Neural cell (in vitro differentiated cells): ENCODE results near the gene ABCA13. TPM values are rescaled to one million over a fixed set of nuclear protein-coding genes. Genes with fewer than 3 reads are reported as not detected.

Experiments
- H2AFZ ChIP-seq: fragments of 200-600, 300-800 bp; sonication (generic), shearing (Covaris generic); 2 replicates; pipeline ENCODE4 v1.6.0; 2014; ENCODE audit warnings: low read depth, mild to moderate bottlenecking, antibody characterized with exemption, low read length, moderate library complexity
- H3F3A ChIP-seq: fragments of 200-600 bp; shearing (Covaris generic); 2 replicates; pipeline ENCODE4 v1.6.1; 2016; ENCODE audit warnings: mild to moderate bottlenecking, moderate library complexity, mixed read lengths, antibody characterized with exemption, low read length; ENCODE audit not compliant: insufficient read depth, poor library complexity, severe bottlenecking
- H3K27ac ChIP-seq: fragments of 200-600, 300-800 bp; sonication (generic), shearing (Covaris generic); 2 replicates; pipeline ENCODE4 v1.5.1; 2014; ENCODE audit warnings: mild to moderate bottlenecking, low read length, moderate library complexity
- H3K27me3 ChIP-seq: fragments of 300-800, 200-600 bp; sonication (generic), shearing (Covaris generic); 2 replicates; pipeline ENCODE4 v1.6.0; 2014; ENCODE audit warnings: mild to moderate bottlenecking, low read depth, low read length, moderate library complexity; ENCODE audit not compliant: insufficient read depth
- H3K36me3 ChIP-seq: fragments of 300-800, 200-600 bp; sonication (generic), shearing (Covaris generic); 2 replicates; pipeline ENCODE4 v1.5.1; 2014; ENCODE audit warnings: mild to moderate bottlenecking, antibody characterized with exemption, low read length, moderate library complexity; ENCODE audit not compliant: insufficient read depth
- H3K4me2 ChIP-seq: fragments of 300-800, 200-600 bp; sonication (generic), shearing (Covaris generic); 2 replicates; pipeline ENCODE4 v1.6.0; 2014; ENCODE audit warnings: mild to moderate bottlenecking, low read length
- H3K4me3 ChIP-seq: fragments of 300-800, 200-600 bp; sonication (generic), shearing (Covaris generic); 2 replicates; pipeline ENCODE4 v1.5.1; 2014; ENCODE audit warnings: mild to moderate bottlenecking, low read length, moderate library complexity
- H3K79me2 ChIP-seq: fragments of 200-600 bp; shearing (Covaris generic); replicated peaks from 2 replicates; pipeline ENCODE4 v1.6.0; 2014; ENCODE audit warnings: mild to moderate bottlenecking, low read length, moderate library complexity; ENCODE audit not compliant: insufficient read depth
- H3K9ac ChIP-seq: fragments of 300-800, 200-600 bp; sonication (generic), shearing (Covaris generic); 2 replicates; pipeline ENCODE4 v1.6.1; 2016; ENCODE audit warnings: mild to moderate bottlenecking, low read length, mixed read lengths
- H3K9me2 ChIP-seq: fragments of 200-600 bp; shearing (Covaris generic); 2 replicates; pipeline ENCODE4 v1.6.1; 2016; ENCODE audit warnings: mild to moderate bottlenecking, low read length, mixed read lengths; ENCODE audit not compliant: insufficient read depth
- H3K9me3 ChIP-seq: fragments of 200-600, 300-800 bp; sonication (generic), shearing (Covaris generic); 2 replicates; pipeline ENCODE4 v1.6.1; 2016; ENCODE audit warnings: mild to moderate bottlenecking, mixed run types, low read length, moderate library complexity, mixed read lengths
- H4K20me1 ChIP-seq: fragments of 200-600 bp; shearing (Covaris generic); 2 replicates; pipeline ENCODE4 v1.6.1; 2016; ENCODE audit warnings: mild to moderate bottlenecking, mixed run types; ENCODE audit not compliant: insufficient read depth
- CTCF ChIP-seq: fragments of 450-650 bp; IDR thresholded peaks from 2 replicates; pipeline ENCODE4 v1.5.1; 2014; ENCODE audit warnings: antibody characterized with exemption, mild to moderate bottlenecking, moderate library complexity; ENCODE audit not compliant: poor library complexity, severe bottlenecking
- EP300 ChIP-seq: fragments of 450-650 bp; conservative IDR thresholded peaks from 2 replicates; pipeline ENCODE4 v1.6.1; 2014; ENCODE audit warnings: antibody characterized with exemption, mild to moderate bottlenecking, moderate library complexity; ENCODE audit not compliant: poor library complexity, severe bottlenecking
- EZH2 ChIP-seq: fragments of 200-600, 300-800 bp; shearing (Covaris generic), sonication (generic); IDR thresholded peaks from 2 replicates; pipeline ENCODE4 v1.6.1; 2014; ENCODE audit warnings: antibody characterized with exemption, low read length, borderline replicate concordance, mild to moderate bottlenecking; ENCODE audit not compliant: insufficient read depth, poor library complexity, severe bottlenecking
- MXI1 ChIP-seq: fragments of 450-650 bp; conservative IDR thresholded peaks from 2 replicates; pipeline ENCODE4 v1.6.1; 2014; ENCODE audit warnings: antibody characterized with exemption, mild to moderate bottlenecking; ENCODE audit not compliant: poor library complexity, severe bottlenecking
- POLR2AphosphoS5 ChIP-seq: IDR thresholded peaks from 2 replicates; pipeline ENCODE4 v1.6.1; 2012
- RAD21 ChIP-seq: fragments of 450-650 bp; conservative IDR thresholded peaks from 2 replicates; pipeline ENCODE4 v1.6.1; 2014; ENCODE audit warnings: antibody characterized with exemption, mild to moderate bottlenecking, moderate library complexity
- REST ChIP-seq: IDR thresholded peaks from 2 replicates; pipeline ENCODE4 v1.6.1; 2012; ENCODE audit warnings: borderline replicate concordance
- SMC3 ChIP-seq: fragments of 450-650 bp; conservative IDR thresholded peaks from 2 replicates; pipeline ENCODE4 v1.6.1; 2014; ENCODE audit warnings: antibody characterized with exemption, mild to moderate bottlenecking, moderate library complexity; ENCODE audit not compliant: poor library complexity
- TAF1 ChIP-seq: IDR thresholded peaks from 2 replicates; pipeline ENCODE4 v1.6.1; 2012; ENCODE audit warnings: low read depth
- polyA plus RNA-seq: library from polyadenylated mRNA; depleted of rRNA; stranded (reverse); fragments of >200 nt; gene quantifications from 2 replicates; pipeline ENCODE4 v1.2.3, GENCODE V29; 2014

Gene ABCA13
- polyA plus RNA-seq, 1 donor from 2014 or later = 0.20 TPM

GRCh38 chr7:48525736-48526732 is 354.8 kb downstream of the ABCA13 start:
- H3K79me2 ChIP-seq = no peaks in the 10 kb centered on the region
- H3K9me2 ChIP-seq = no peaks in the 10 kb centered on the region
- no peaks in the 10 kb centered on the region for H4K20me1 ChIP-seq
- H3K9me3 ChIP-seq = no peaks in the 10 kb centered on the region
- TF ChIP-seq RAD21 = no peak
- no peak for TF ChIP-seq POLR2AphosphoS5
- TF ChIP-seq EP300 = no peak
- TF ChIP-seq TAF1 = no peak
- no peak for TF ChIP-seq MXI1
- no peak for TF ChIP-seq SMC3
- TF ChIP-seq REST = no peak
- TF ChIP-seq CTCF = no peak
- no peak for TF ChIP-seq EZH2
- H3K4me3 ChIP-seq = no peak overlapping the region
- H3F3A ChIP-seq = no peaks in the 10 kb centered on the region
- no peak overlapping the region for H3K9ac ChIP-seq
- H3K4me2 ChIP-seq = no peak overlapping the region
- no peaks in the 10 kb centered on the region for H3K27me3 ChIP-seq
- H3K27ac ChIP-seq = no peak overlapping the region
- no peak overlapping the region for H2AFZ ChIP-seq
- H3K36me3 ChIP-seq = no peaks in the 10 kb centered on the region

GRCh38 chr7:48528646-48529045 is 357.4 kb downstream of the ABCA13 start:
- H3K4me3 ChIP-seq = no peak overlapping the region
- H3K36me3 ChIP-seq = no peaks in the 10 kb centered on the region
- no peaks in the 10 kb centered on the region for H4K20me1 ChIP-seq
- no peak overlapping the region for H2AFZ ChIP-seq
- H3K27ac ChIP-seq = no peak overlapping the region
- no peak overlapping the region for H3K9ac ChIP-seq
- no peaks in the 10 kb centered on the region for H3K9me3 ChIP-seq
- H3K27me3 ChIP-seq = no peaks in the 10 kb centered on the region
- no peaks in the 10 kb centered on the region for H3K79me2 ChIP-seq
- TF ChIP-seq TAF1 (no peak), CTCF (no peak), REST (no peak), EP300 (no peak)
- no peaks in the 10 kb centered on the region for H3K9me2 ChIP-seq
- no peak overlapping the region for H3K4me2 ChIP-seq
- H3F3A ChIP-seq = no peaks in the 10 kb centered on the region
